HEK293 (cell line): ENCODE results near the gene DNAAF5.

Experiments
- CTCF ChIA-PET: fragments of 350-600 bp; formaldehyde crosslinking; extraction: SDS; loops from one replicate; lab custom pipeline; 2021; ENCODE audit warnings: antibody characterized with exemption; lab: Yijun Ruan, JAX
- POLR2A ChIA-PET: fragments of 300-600 bp; formaldehyde crosslinking; extraction: SDS; loops from one replicate; lab custom pipeline; 2020; ENCODE audit warnings: antibody characterized with exemption, inconsistent platforms; lab: Yijun Ruan, JAX
- H3K27ac ChIP-seq: fragments of 200-500 bp; sonication (Bioruptor generic); 2 replicates; pipeline ENCODE4 v1.5.1; 2014; ENCODE audit warnings: low read depth, low read length, control low read depth, inconsistent platforms; ENCODE audit errors: extremely low read depth
- H3K36me3 ChIP-seq, 2 experiments: fragments of 200-500 bp in 1 of 2; sonication (Bioruptor generic) in 1 of 2; 1 replicate in 1 of 2; 2 replicates in 1 of 2; pipeline ENCODE4 v1.5.1; 2014 to 2017; ENCODE audit warnings: inconsistent platforms in 2 of 2, low read length in 2 of 2; ENCODE audit not compliant: control insufficient read depth in 2 of 2, insufficient read depth in 1 of 2
- H3K4me1 ChIP-seq: fragments of 200-500 bp; sonication (Bioruptor generic); 2 replicates; pipeline ENCODE4 v1.5.1; 2014; ENCODE audit warnings: mild to moderate bottlenecking, low read length, inconsistent platforms; ENCODE audit not compliant: control insufficient read depth, insufficient read depth
- H3K4me3 ChIP-seq: 2 replicates; pipeline ENCODE4 v1.5.1; 2011; ENCODE audit warnings: low read depth, mild to moderate bottlenecking, control low read depth, low read length, moderate library complexity
- H3K9me3 ChIP-seq: fragments of 200-500 bp; sonication (Bioruptor generic); 2 replicates; pipeline ENCODE4 v1.5.1; 2014; ENCODE audit warnings: low read depth, low read length, inconsistent platforms; ENCODE audit not compliant: control insufficient read depth, insufficient read depth
- ATF2 ChIP-seq: fragments of 450-650 bp; formaldehyde crosslinking; IDR thresholded peaks from 2 replicates; pipeline ENCODE4 v1.5.1; 2016; ENCODE audit warnings: missing biosample characterization, missing genetic modification characterization, low read depth
- BCL11A ChIP-seq: fragments of 450-650 bp; formaldehyde crosslinking; IDR thresholded peaks from 2 replicates; pipeline ENCODE4 v1.5.1; 2016; ENCODE audit warnings: low read depth, missing biosample characterization, missing genetic modification characterization
- GLIS1 ChIP-seq: fragments of 450-650 bp; formaldehyde crosslinking; IDR thresholded peaks from 2 replicates; pipeline ENCODE4 v1.5.1; 2016; ENCODE audit warnings: missing biosample characterization, missing genetic modification characterization
- KLF17 ChIP-seq: fragments of 450-650 bp; formaldehyde crosslinking; IDR thresholded peaks from 2 replicates; pipeline ENCODE4 v1.5.1; 2016; ENCODE audit warnings: missing biosample characterization, missing genetic modification characterization
- MZF1 ChIP-seq: fragments of 450-650 bp; formaldehyde crosslinking; IDR thresholded peaks from 2 replicates; pipeline ENCODE4 v1.5.1; 2017; ENCODE audit warnings: missing biosample characterization, missing genetic modification characterization, borderline replicate concordance
- REST ChIP-seq: fragments of 450-650 bp; formaldehyde crosslinking; IDR thresholded peaks from 2 replicates; pipeline ENCODE4 v1.5.1; 2016; ENCODE audit warnings: missing biosample characterization, missing genetic modification characterization
- SCRT1 ChIP-seq: fragments of 450-650 bp; formaldehyde crosslinking; IDR thresholded peaks from 2 replicates; pipeline ENCODE4 v1.5.1; 2016; ENCODE audit warnings: missing biosample characterization, missing genetic modification characterization, borderline replicate concordance
- YY1 ChIP-seq: fragments of 450-650 bp; formaldehyde crosslinking; IDR thresholded peaks from 2 replicates; pipeline ENCODE4 v1.5.1; 2018; ENCODE audit warnings: missing biosample characterization, missing genetic modification characterization
- YY2 ChIP-seq: fragments of 450-650 bp; formaldehyde crosslinking; IDR thresholded peaks from 2 replicates; pipeline ENCODE4 v1.5.1; 2016; ENCODE audit warnings: missing biosample characterization, missing genetic modification characterization
- ZNF148 ChIP-seq: fragments of 450-650 bp; formaldehyde crosslinking; IDR thresholded peaks from 2 replicates; pipeline ENCODE4 v1.5.0; 2017; ENCODE audit warnings: missing biosample characterization, missing genetic modification characterization, borderline replicate concordance
- ZNF175 ChIP-seq: fragments of 450-650 bp; formaldehyde crosslinking; IDR thresholded peaks from 2 replicates; pipeline ENCODE4 v1.5.1; 2016; ENCODE audit warnings: missing biosample characterization, missing genetic modification characterization
- ZNF248 ChIP-seq: fragments of 450-650 bp; formaldehyde crosslinking; IDR thresholded peaks from 2 replicates; pipeline ENCODE4 v1.5.1; 2017; ENCODE audit warnings: missing biosample characterization, missing genetic modification characterization
- ZNF404 ChIP-seq: fragments of 450-650 bp; formaldehyde crosslinking; IDR thresholded peaks from 2 replicates; pipeline ENCODE4 v1.5.1; 2017; ENCODE audit warnings: missing biosample characterization, missing genetic modification characterization
- ZNF449 ChIP-seq: fragments of 450-650 bp; formaldehyde crosslinking; IDR thresholded peaks from 2 replicates; pipeline ENCODE4 v1.5.1; 2017; ENCODE audit warnings: missing biosample characterization, mild to moderate bottlenecking, missing genetic modification characterization, moderate library complexity
- ZNF518A ChIP-seq: fragments of 450-650 bp; formaldehyde crosslinking; conservative IDR thresholded peaks from 2 replicates; pipeline ENCODE4 v1.5.1; 2016; ENCODE audit warnings: low read depth, missing biosample characterization, missing genetic modification characterization
- ZNF677 ChIP-seq: fragments of 450-650 bp; IDR thresholded peaks from 2 replicates; pipeline ENCODE4 v1.5.0; 2018; ENCODE audit warnings: missing biosample characterization, mild to moderate bottlenecking, missing genetic modification characterization, moderate library complexity

The DNAAF5 gene

GRCh38 chr7:770336-770735 is 43.8 kb downstream of the DNAAF5 start (continued):
- TF ChIP-seq ATF2 (tag by site-specific recombination) (no peak), REST (no peak), ZNF449 (no peak)

GRCh38 chr7:770741-771166 is 44.3 kb downstream of the DNAAF5 start:
- ChIA-PET CTCF (interaction anchor here (0.9 kb wide), 1 partner anchor 15 kb away, joined by 3 read pairs; no protein-coding TSS in a partner anchor), POLR2A (no interaction called here)
- H3K4me1 ChIP-seq, result no peaks in the 10 kb centered on the region
- H3K36me3 ChIP-seq, result peaks cover 9 to 47% of the 10 kb centered on the region in 2 experiments
- H3K9me3 ChIP-seq, result no peaks in the 10 kb centered on the region
- no peak for TF ChIP-seq BCL11A
- TF ChIP-seq ZNF518A (tag by site-specific recombination), result no peak
- H3K4me3 ChIP-seq, result no peak overlapping the region
- H3K27ac ChIP-seq, result no peak overlapping the region

- H3K4me3 ChIP-seq, result no peak overlapping the region
- POLR2A ChIA-PET, result no interaction called here
- CTCF ChIA-PET, result interaction anchor here (0.9 to 2.2 kb wide), 2 partner anchors 14 to 450 kb away, joined by 3 to 9 read pairs; no protein-coding TSS in a partner anchor
- no peaks in the 10 kb centered on the region for H3K9me3 ChIP-seq
- no peak overlapping the region for H3K27ac ChIP-seq
- no peaks in the 10 kb centered on the region for H3K4me1 ChIP-seq
- H3K36me3 ChIP-seq, result peaks cover 12 to 48% of the 10 kb centered on the region in 2 experiments
- TF ChIP-seq YY2 (no peak), SCRT1 (tag by site-specific recombination) (no peak), YY1 (tag by site-specific recombination) (no peak), KLF17 (tag by site-specific recombination) (no peak), ZNF404 (no peak), ZNF148 (no peak), ZNF677 (tag by site-specific recombination) (no peak), GLIS1 (tag by site-specific recombination) (no peak), ZNF248 (tag by site-specific recombination) (no peak), MZF1 (tag by site-specific recombination) (no peak), ZNF175 (tag by site-specific recombination) (no peak)
These were observed 44.9 kb downstream of the DNAAF5 start for GRCh38 chr7:771234-772004.
